Stimulated activated effector memory CD8-positive, alpha-beta T cell treated with anti-CD3 and anti-CD28 coated beads, Interleukin-12 subunit alpha, Interleukin-12 subunit beta, amount 100 ng/mL, for 72 hours (primary cell): Measurements from ENCODE around the gene GREB1.
A peak's percentile ranks its signal among the peaks of the same experiment; 100 is the strongest.

Source experiments
- ATAC-seq: fragments of 150-1000 bp; cut with Tn5 transposase; 2 replicates; pipeline ENCODE4 v1.10.0; 2021
- DNase-seq, 2 donors: peaks; one replicate each; pipeline ENCODE4 v3.0.0; 2021 to 2022; ENCODE audit warnings: low spot score in 2 of 2
- H3K27ac Mint-ChIP-seq: one replicate; pipeline ENCODE4 v1.8.0; 2022; ENCODE audit warnings: mild to moderate bottlenecking, mixed read lengths
- H3K36me3 Mint-ChIP-seq: one replicate; pipeline ENCODE4 v1.8.0; 2022; ENCODE audit warnings: mild to moderate bottlenecking, mixed read lengths
- H3K4me1 Mint-ChIP-seq: one replicate; pipeline ENCODE4 v1.8.0; 2022; ENCODE audit warnings: mixed read lengths
- H3K4me3 Mint-ChIP-seq: one replicate; pipeline ENCODE4 v1.8.0; 2022; ENCODE audit warnings: mild to moderate bottlenecking, mixed read lengths
- H3K9me3 Mint-ChIP-seq: one replicate; pipeline ENCODE4 v1.8.0; 2022; ENCODE audit warnings: mixed read lengths

The GREB1 gene

DNA sequence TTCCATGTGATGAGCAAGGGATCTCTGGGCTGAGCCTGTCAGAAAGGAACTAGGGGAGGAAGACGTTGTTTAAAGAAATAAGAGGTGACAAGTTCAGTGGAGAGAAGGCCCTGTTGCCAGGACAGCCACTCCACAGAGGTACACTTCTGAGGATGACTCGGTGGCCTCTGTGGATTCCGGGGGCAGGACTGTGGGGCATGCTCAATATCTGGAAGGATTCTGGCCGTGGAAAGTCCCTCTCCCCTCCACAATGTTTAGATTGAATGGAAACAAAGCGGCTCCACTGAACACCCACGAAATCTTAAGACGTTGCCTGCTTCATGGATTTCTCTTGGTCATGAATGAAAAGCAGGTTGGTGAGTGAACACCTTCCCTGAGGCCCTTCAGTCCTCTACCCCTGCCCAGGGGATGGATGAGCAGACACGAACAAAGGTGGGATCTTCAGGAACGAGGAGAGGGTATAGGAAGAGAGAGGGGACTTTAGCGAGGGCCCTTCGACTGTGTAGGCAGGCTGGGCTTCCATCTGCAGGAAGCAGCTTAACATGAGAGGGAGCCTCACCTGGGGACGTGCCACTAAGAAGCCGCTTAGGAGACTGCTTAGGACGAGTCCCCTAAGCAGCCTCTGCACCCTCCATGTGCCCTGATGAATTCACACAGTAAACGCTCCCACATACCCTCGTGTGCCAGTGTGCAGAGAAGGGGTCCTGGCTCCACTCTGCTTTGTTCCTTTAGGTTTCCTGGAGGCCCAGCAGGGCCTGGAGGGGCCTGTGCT, 134.2 kb downstream of the GREB1 start:
- peaks cover 6% of the 10 kb centered on the region for H3K4me1 Mint-ChIP-seq
- ATAC-seq (no peak), DNase-seq (no peak)
- H3K4me3 Mint-ChIP-seq: no peak overlapping the region
- H3K9me3 Mint-ChIP-seq: peaks cover 2% of the 10 kb centered on the region
- H3K36me3 Mint-ChIP-seq: no peaks in the 10 kb centered on the region
- no peak overlapping the region for H3K27ac Mint-ChIP-seq

- DNase-seq (no peak), ATAC-seq (peak; percentile 72)
- Mint-ChIP-seq H3K9me3 (no peaks in the 10 kb centered on the region), H3K27ac (no peak within 1 kb of the TSS), H3K36me3 (no peaks in the 10 kb centered on the region), H3K4me1 (peaks cover 6% of the 10 kb centered on the region), H3K4me3 (no peak within 1 kb of the TSS)
Observed at GRCh38 chr2:11669454-11670291, 135.8 kb downstream of the GREB1 start, which contains the start of gene NTSR2. NTSR2 (minus strand) TSS chr2:11670195; CDS start chr2:11670129, 66 bp downstream.

DNA sequence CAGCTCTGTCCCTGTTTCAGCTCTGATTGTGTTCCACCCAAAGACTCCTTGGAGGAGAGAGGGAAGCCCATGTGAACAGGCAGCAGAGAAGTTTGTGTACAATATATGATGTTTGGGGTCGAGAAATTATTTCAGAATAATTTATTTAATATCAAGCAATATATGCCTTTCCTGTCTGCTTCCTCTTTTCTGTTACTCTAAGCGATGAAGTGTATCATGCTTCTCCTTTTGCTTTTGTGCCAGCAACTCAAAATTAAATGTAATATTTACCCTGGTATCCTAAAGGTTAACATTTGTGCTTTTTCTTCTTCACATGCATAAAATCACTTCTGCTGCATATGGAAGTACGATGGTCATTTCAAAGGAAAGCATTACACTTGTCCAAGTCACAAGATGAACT, 138.6 kb downstream of the GREB1 start:
- H3K9me3 Mint-ChIP-seq: no peaks in the 10 kb centered on the region
- H3K36me3 Mint-ChIP-seq: no peaks in the 10 kb centered on the region
- H3K27ac Mint-ChIP-seq: no peak overlapping the region
- DNase-seq (no peak), ATAC-seq (no peak)
- H3K4me1 Mint-ChIP-seq: peaks cover 6% of the 10 kb centered on the region
- no peak overlapping the region for H3K4me3 Mint-ChIP-seq

DNA sequence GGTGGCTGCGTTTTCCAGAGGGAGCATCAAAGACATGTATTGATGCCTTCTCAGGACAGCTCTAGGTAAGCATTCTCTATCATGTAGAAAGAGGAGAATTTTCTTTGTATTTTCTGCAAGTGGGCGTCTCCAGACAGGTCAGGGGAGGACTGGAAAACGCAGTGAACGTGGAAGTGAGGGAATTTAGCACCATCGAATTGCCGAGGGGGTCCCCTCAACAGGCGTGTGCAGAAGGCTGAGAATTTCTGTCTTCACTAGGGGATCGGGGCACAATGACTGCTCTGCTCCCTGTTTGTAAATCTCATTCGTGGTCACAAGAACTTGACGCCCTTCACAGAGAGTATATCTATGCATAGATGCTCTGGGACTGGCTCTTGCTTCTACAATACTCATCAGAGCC, 141.1 kb downstream of the GREB1 start:
- ATAC-seq (no peak), DNase-seq (no peak)
- H3K27ac Mint-ChIP-seq: no peak overlapping the region
- no peaks in the 10 kb centered on the region for H3K9me3 Mint-ChIP-seq
- no peak overlapping the region for H3K4me3 Mint-ChIP-seq
- no peaks in the 10 kb centered on the region for H3K4me1 Mint-ChIP-seq
- no peaks in the 10 kb centered on the region for H3K36me3 Mint-ChIP-seq

DNA sequence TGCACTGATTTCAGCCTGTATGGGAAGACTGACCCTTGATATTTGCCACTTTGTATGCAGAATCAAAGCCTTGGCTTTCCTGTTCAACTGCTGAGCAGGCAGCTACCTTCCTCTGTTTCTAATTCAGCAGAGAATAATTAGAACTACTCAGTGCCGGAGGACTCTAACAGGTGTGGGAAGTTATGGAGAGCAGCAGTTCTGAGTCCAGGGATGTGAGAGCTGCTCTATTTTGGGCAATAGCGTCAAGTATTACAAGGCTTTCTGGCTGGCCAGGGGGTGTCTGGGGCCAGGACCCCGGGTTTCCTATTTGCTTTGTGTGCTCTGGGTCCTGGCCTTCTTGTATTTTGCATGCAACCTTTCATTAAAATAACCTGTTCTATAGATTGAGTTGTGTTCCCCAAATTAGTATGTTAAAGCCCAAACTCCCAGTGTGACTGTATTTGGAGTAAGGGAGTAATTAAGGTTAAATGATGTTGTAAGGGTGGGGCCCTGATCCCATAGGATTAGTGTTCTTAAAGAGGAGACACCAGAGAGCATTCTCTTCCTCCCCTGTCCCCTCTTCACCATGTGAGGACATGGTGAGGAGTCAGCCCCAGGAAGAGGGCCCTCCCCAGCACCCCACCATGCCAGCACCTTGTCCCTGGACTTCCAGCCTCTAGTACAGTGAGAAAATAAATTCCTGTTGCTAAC, 141.7 kb downstream of the GREB1 start:
- no peaks in the 10 kb centered on the region for H3K36me3 Mint-ChIP-seq
- no peak overlapping the region for H3K4me3 Mint-ChIP-seq
- DNase-seq (no peak), ATAC-seq (no peak)
- H3K4me1 Mint-ChIP-seq: no peaks in the 10 kb centered on the region
- no peaks in the 10 kb centered on the region for H3K9me3 Mint-ChIP-seq
- no peak overlapping the region for H3K27ac Mint-ChIP-seq

- ATAC-seq: no peak
- no peak overlapping the region for H3K27ac Mint-ChIP-seq
- H3K4me3 Mint-ChIP-seq: no peak overlapping the region
- H3K9me3 Mint-ChIP-seq: no peaks in the 10 kb centered on the region
- no peaks in the 10 kb centered on the region for H3K36me3 Mint-ChIP-seq
- DNase-seq: no peak
- H3K4me1 Mint-ChIP-seq: no peaks in the 10 kb centered on the region
Observed at GRCh38 chr2:11676640-11677039, 142.8 kb downstream of the GREB1 start.

DNA sequence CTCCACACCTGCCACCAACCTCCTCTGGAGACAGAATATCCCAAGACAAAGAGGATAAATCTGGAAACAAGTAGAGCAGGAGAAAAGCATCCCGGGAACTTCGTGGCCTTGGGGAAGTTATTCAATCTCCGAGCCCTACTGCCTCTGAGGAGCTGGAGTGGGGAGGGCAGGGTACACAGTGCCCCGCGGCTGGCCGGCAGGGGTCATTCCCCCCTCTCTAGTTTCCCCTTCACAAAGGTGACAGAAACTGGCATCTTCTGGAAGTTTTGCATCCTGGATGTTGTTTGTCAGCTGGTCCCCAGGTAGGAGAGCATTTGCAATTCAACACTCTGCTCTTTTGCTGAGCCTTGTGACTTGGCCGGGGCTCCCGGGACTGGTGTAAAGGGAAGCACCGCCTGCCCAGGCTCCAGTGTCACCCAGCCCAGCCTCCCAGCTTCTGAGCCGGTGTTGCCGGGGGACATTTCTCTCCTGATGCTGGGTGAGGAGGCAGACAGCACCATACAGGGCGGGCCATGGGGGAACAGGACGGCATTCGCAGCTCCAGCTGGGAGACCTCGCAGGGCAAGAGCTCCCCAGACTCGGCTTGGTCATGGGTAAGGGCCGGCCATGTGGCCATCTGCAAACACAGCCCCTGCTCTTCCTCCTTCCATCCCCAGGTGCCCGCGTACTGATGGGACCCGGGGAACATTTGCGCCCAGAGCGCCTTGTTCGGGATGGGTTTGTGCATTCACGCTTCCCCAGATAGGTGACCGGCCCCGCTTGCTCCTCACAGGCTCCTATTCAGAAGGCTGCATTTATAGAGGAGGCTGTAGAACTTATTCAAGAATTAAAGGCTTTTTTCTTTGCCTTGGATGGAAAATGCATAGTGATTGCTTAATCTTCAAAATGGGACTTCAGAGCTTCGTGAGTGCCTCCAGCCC, 143.6 kb downstream of the GREB1 start:
- Mint-ChIP-seq H3K4me1 (peaks cover 5% of the 10 kb centered on the region), H3K9me3 (no peaks in the 10 kb centered on the region), H3K36me3 (no peaks in the 10 kb centered on the region), H3K27ac (no peak overlapping the region), H3K4me3 (no peak overlapping the region)
- DNase-seq (no peak), ATAC-seq (no peak)

- Mint-ChIP-seq H3K9me3 (no peaks in the 10 kb centered on the region), H3K4me1 (peaks cover 8% of the 10 kb centered on the region), H3K27ac (no peak overlapping the region), H3K4me3 (no peak overlapping the region), H3K36me3 (no peaks in the 10 kb centered on the region)
- ATAC-seq: no peak
- DNase-seq: no peak
Observed at GRCh38 chr2:11678306-11678960, 144.6 kb downstream of the GREB1 start.

- no peaks in the 10 kb centered on the region for H3K9me3 Mint-ChIP-seq
- H3K27ac Mint-ChIP-seq: no peak overlapping the region
- DNase-seq (no peak), ATAC-seq (no peak)
- no peak overlapping the region for H3K4me3 Mint-ChIP-seq
- H3K36me3 Mint-ChIP-seq: no peaks in the 10 kb centered on the region
- peaks cover 8% of the 10 kb centered on the region for H3K4me1 Mint-ChIP-seq
Observed at GRCh38 chr2:11679016-11679415, 145.2 kb downstream of the GREB1 start.

GRCh38 chr2:11679486-11680181, 145.8 kb downstream of the GREB1 start:
- Mint-ChIP-seq H3K4me3 (no peak overlapping the region), H3K9me3 (no peaks in the 10 kb centered on the region), H3K4me1 (peaks cover 8% of the 10 kb centered on the region), H3K36me3 (no peaks in the 10 kb centered on the region), H3K27ac (no peak overlapping the region)
- DNase-seq (no peak), ATAC-seq (no peak)

DNA sequence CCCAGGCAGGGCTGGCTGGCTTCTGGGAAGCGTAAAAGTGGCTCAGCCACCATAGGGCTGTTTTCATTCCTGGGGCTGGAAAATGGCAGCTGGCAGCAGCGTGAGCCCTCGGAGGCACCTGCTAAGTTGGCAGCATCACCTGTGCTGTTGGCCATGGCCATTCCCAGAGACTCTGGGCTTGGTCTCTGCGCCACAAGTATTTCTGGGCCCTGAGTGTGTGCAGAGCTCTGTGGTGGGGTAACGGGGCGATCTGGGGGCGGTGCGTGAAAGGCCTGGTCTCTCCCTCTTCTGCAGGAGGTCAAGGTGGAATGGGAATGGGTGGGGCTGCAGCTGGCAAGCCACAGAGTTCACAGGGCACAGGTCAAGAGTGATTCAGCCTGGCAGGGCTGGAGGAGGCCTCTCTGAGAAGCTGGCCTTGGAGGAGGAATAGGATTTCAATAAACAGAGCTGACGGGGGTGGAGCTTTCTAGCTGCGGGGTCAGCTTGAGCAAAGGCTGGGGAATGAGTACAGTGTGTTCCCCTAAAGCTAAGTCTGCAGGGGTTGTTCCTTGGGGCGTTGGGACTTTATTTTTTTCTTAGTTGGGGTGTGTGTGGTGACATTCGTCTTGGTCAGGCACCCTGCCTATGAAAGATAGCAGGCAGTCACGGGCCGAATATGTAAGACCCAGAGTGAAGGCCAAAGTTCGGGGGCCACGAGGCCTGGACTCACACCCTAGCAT, 146.5 kb downstream of the GREB1 start:
- no peaks in the 10 kb centered on the region for H3K9me3 Mint-ChIP-seq
- H3K4me3 Mint-ChIP-seq: no peak overlapping the region
- H3K27ac Mint-ChIP-seq: no peak overlapping the region
- ATAC-seq (no peak), DNase-seq (no peak)
- no peaks in the 10 kb centered on the region for H3K36me3 Mint-ChIP-seq
- peaks cover 8% of the 10 kb centered on the region for H3K4me1 Mint-ChIP-seq

GRCh38 chr2:11680901-11681721, 147.3 kb downstream of the GREB1 start:
- ATAC-seq: no peak
- no peak overlapping the region for H3K4me3 Mint-ChIP-seq
- H3K9me3 Mint-ChIP-seq: no peaks in the 10 kb centered on the region
- no peak overlapping the region for H3K27ac Mint-ChIP-seq
- H3K36me3 Mint-ChIP-seq: no peaks in the 10 kb centered on the region
- no peak for DNase-seq
- H3K4me1 Mint-ChIP-seq: peaks cover 8% of the 10 kb centered on the region
